Endothelial cell (in vitro differentiated cells): ENCODE measurements around the gene SSTR5. TPM values are rescaled to one million over a fixed set of nuclear protein-coding genes. Genes with fewer than 3 reads are reported as not detected.

Experiments used
- DNase-seq: peaks from one replicate; pipeline ENCODE4 v3.0.0; 2021; ENCODE audit warnings: low spot score
- H3K27ac Mint-ChIP-seq: one replicate; pipeline ENCODE4 v1.8.0; 2021; ENCODE audit warnings: mixed read lengths, inconsistent platforms; ENCODE audit not compliant: unreplicated experiment
- H3K27me3 Mint-ChIP-seq: one replicate; pipeline ENCODE4 v1.8.0; 2021; ENCODE audit warnings: mild to moderate bottlenecking, moderate library complexity, mixed read lengths, inconsistent platforms; ENCODE audit not compliant: unreplicated experiment
- H3K36me3 Mint-ChIP-seq: one replicate; pipeline ENCODE4 v1.8.0; 2021; ENCODE audit warnings: mild to moderate bottlenecking, low read depth, mixed read lengths, inconsistent platforms; ENCODE audit not compliant: unreplicated experiment
- H3K4me1 Mint-ChIP-seq: one replicate; pipeline ENCODE4 v1.8.0; 2021; ENCODE audit warnings: mild to moderate bottlenecking, mixed read lengths, inconsistent platforms; ENCODE audit not compliant: unreplicated experiment
- H3K4me3 Mint-ChIP-seq: one replicate; pipeline ENCODE4 v1.8.0; 2021; ENCODE audit warnings: mild to moderate bottlenecking, mixed read lengths, inconsistent platforms; ENCODE audit not compliant: unreplicated experiment
- H3K9me3 Mint-ChIP-seq: one replicate; pipeline ENCODE4 v1.8.0; 2021; ENCODE audit warnings: mixed read lengths, inconsistent platforms; ENCODE audit not compliant: unreplicated experiment
- total RNA-seq: library from RNA; stranded (reverse); fragmentation: NEBNext Ultra II Directional; extraction: Animal tissue kit (Norgen Biotek cat#: 25700); gene quantifications from one replicate; pipeline ENCODE4 v1.2.1, GENCODE V29; 2021; ENCODE audit not compliant: unreplicated experiment
- TF ChIP-seq, protein P1 (sequence below): fragments of 200-600 bp; sonication (generic); IDR thresholded peaks from one replicate; pipeline ENCODE4 v1.5.0; 2021; ENCODE audit warnings: antibody characterized with exemption; ENCODE audit not compliant: unreplicated experiment

The SSTR5 gene
- total RNA-seq, 1 donor from 2014 or later = not detected

DNA sequence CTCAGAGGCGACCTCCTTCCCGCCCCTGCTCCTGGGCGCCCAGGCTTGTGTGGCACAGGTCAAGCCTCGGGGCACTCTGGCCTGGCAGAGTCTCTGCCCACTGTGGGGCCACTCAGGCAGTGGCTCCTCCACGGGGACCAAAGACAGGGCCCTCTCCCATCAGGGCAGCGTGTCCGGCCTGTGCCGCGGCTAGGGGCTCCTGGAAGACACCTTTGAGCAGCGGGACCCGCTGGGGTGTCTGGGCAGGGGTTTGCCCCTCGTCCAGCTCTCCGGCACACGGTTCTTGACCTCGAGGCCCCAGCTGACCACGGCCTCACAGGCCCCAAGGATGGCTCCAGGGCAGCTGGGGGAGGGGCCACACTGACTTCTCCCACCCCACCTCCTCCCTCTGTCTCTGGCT is 24.7 kb upstream of the SSTR5 start:
- Mint-ChIP-seq H3K4me3 (no peak overlapping the region), H3K27ac (no peak overlapping the region), H3K36me3 (no peaks in the 10 kb centered on the region), H3K4me1 (no peaks in the 10 kb centered on the region), H3K9me3 (no peaks in the 10 kb centered on the region), H3K27me3 (peaks cover 2% of the 10 kb centered on the region)
- DNase-seq = no peak
- TF ChIP-seq, protein P1, sequence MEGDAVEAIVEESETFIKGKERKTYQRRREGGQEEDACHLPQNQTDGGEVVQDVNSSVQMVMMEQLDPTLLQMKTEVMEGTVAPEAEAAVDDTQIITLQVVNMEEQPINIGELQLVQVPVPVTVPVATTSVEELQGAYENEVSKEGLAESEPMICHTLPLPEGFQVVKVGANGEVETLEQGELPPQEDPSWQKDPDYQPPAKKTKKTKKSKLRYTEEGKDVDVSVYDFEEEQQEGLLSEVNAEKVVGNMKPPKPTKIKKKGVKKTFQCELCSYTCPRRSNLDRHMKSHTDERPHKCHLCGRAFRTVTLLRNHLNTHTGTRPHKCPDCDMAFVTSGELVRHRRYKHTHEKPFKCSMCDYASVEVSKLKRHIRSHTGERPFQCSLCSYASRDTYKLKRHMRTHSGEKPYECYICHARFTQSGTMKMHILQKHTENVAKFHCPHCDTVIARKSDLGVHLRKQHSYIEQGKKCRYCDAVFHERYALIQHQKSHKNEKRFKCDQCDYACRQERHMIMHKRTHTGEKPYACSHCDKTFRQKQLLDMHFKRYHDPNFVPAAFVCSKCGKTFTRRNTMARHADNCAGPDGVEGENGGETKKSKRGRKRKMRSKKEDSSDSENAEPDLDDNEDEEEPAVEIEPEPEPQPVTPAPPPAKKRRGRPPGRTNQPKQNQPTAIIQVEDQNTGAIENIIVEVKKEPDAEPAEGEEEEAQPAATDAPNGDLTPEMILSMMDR = no peak

DNA sequence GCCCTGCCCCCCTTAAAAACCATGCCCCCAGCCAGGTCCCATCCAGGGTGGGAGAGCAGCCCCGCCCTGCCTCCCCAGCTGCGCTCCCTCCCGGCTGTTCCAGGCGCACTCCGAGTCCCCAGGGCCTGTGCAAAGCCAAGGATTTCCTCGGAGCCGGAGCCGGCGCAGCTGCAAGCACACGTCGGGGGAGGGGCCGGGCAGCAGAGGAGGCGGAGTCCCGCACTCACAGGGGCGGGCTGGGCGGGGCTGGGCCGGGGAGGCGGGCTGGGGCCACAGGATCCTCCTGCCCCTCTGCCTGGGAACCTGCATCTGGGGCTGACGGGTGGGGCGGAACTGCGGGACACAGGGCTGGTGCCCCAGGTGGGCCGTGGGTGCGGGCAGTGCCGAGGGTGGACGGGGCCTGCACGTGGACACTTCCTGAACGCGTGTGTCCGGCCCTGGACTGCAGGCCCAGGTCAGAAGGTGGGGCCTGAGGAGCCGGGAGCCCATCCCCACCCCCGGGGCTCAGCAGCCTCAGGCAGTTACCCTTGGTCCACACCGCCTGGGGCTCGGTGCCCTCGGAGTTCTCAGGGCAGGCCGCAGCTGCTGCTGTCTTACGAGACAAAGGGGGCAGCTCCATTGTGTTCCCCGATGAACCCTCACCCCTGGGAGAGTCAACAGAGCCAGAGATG is 24.0 kb upstream of the SSTR5 start:
- Mint-ChIP-seq H3K4me1 (no peaks in the 10 kb centered on the region), H3K36me3 (no peaks in the 10 kb centered on the region), H3K27ac (no peak overlapping the region), H3K27me3 (peaks cover 2% of the 10 kb centered on the region), H3K4me3 (no peak overlapping the region), H3K9me3 (no peaks in the 10 kb centered on the region)
- TF ChIP-seq, protein P1 = no peak
- peak; percentile 65 for DNase-seq

DNA sequence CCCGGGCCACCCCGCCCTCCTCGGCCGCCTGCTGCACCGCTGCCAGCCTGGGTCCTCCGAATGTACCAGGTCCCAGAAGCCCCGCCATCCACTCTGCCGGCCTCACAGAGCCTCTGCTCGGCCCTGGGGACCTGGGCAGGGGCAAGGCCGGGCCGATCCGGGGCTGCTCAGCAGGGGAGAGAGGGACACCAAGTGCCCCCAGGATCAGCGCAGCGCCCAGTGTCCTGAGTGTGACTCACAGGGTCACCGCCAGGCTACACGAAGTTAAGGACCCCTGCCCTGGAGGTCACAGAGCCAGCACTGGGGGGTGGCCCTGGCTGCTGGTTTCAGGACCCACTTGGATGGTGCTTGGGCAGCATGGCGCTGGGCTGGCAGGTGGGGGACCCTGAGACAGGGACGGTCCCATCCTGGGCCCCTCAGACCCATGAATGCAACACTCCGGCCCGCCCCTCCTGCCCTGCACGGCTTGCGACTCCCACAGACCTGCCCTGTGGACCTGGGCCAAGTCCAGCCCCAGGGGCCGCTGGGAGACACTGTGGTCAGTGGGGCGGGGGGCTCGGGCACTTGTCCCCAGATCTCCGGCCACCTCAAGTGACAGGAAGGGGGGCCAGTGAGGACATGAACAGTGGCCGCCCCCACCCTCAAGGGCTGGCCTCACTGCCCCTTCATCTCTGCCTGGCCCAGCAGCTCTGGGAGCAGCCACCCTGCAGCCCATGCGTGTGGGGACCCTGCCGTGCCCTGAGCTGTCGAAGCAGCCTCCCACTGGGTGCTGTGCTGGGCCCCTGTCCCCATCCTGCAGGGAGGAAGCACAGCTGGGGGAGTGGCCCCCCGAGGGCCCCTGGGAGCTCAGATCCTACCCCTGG is 23.2 kb upstream of the SSTR5 start:
- H3K27ac Mint-ChIP-seq = no peak overlapping the region
- no peaks in the 10 kb centered on the region for H3K36me3 Mint-ChIP-seq
- no peaks in the 10 kb centered on the region for H3K9me3 Mint-ChIP-seq
- peaks cover 2% of the 10 kb centered on the region for H3K27me3 Mint-ChIP-seq
- no peak overlapping the region for H3K4me3 Mint-ChIP-seq
- TF ChIP-seq, protein P1 = no peak
- H3K4me1 Mint-ChIP-seq = no peaks in the 10 kb centered on the region
- DNase-seq = no peak

GRCh38 chr16:1049976-1050247 is 22.6 kb upstream of the SSTR5 start:
- H3K4me3 Mint-ChIP-seq = no peak overlapping the region
- no peaks in the 10 kb centered on the region for H3K4me1 Mint-ChIP-seq
- H3K36me3 Mint-ChIP-seq = no peaks in the 10 kb centered on the region
- no peaks in the 10 kb centered on the region for H3K9me3 Mint-ChIP-seq
- peaks cover 2% of the 10 kb centered on the region for H3K27me3 Mint-ChIP-seq
- H3K27ac Mint-ChIP-seq = no peak overlapping the region
- TF ChIP-seq, protein P1 = no peak
- DNase-seq = no peak

- no peak for DNase-seq
- Mint-ChIP-seq H3K27ac (no peak overlapping the region), H3K4me3 (no peak overlapping the region), H3K4me1 (no peaks in the 10 kb centered on the region), H3K36me3 (no peaks in the 10 kb centered on the region), H3K27me3 (peaks cover 2% of the 10 kb centered on the region), H3K9me3 (no peaks in the 10 kb centered on the region)
- TF ChIP-seq, protein P1 = no peak
Measured at GRCh38 chr16:1050516-1050915, 22.0 kb upstream of the SSTR5 start.
